ENCODE measurements around the gene CTRB2. TPM values are rescaled to one million over a fixed set of nuclear protein-coding genes. Genes with fewer than 3 reads are reported as not detected.
A peak's percentile ranks its signal among the peaks of the same experiment; 100 is the strongest.

CTRB2 gene
- total RNA-seq, 3 donors from 2014 or later: not detected

- no peaks in the 10 kb centered on the region for H3K36me3 ChIP-seq
- H3K27ac ChIP-seq: peak overlapping the region; percentile 95 to 98
- intact Hi-C loops (cut with DNase I; ENCODE audit: low total_unique reads): no loop called here
- H3K27me3 ChIP-seq: no peaks in the 10 kb centered on the region
- H3K4me1 ChIP-seq: peaks cover 37 to 66% of the 10 kb centered on the region in 2 donors
- DNase-seq (ENCODE audit: low spot score in 2 of 2): no peak
- no peaks in the 10 kb centered on the region for H3K9me3 ChIP-seq
- no peak for TF ChIP-seq POLR2AphosphoS5 (IDR thresholded peaks at IDR 0.05)
- no peak for TF ChIP-seq CTCF (IDR thresholded peaks at IDR 0.05)
- TF ChIP-seq POLR2A (IDR thresholded peaks at IDR 0.05): no peak
- peak overlapping the region in 1 of 3 donors; percentile 88 for H3K4me3 ChIP-seq
These were observed 41.8 kb upstream of the CTRB2 start for GRCh38 chr16:75248536-75249380.

- Histone ChIP-seq H3K36me3 (no peaks in the 10 kb centered on the region), H3K27me3 (no peaks in the 10 kb centered on the region), H3K4me3 (peak overlapping the region in 1 of 3 donors; percentile 88), H3K27ac (peak overlapping the region; percentile 95 to 98), H3K9me3 (no peaks in the 10 kb centered on the region), H3K4me1 (peaks cover 33 to 62% of the 10 kb centered on the region in 2 donors)
- intact Hi-C loops (cut with DNase I; ENCODE audit: low total_unique reads): no loop called here
- DNase-seq (ENCODE audit: low spot score in 2 of 2): no peak
- TF ChIP-seq POLR2AphosphoS5 (IDR thresholded peaks at IDR 0.05) (no peak), CTCF (IDR thresholded peaks at IDR 0.05) (no peak), POLR2A (IDR thresholded peaks at IDR 0.05) (no peak)
These were observed 41.2 kb upstream of the CTRB2 start for GRCh38 chr16:75248142-75248535.

GRCh38 chr16:75247249-75247648, 40.3 kb upstream of the CTRB2 start:
- H3K36me3 ChIP-seq: no peaks in the 10 kb centered on the region
- H3K4me3 ChIP-seq: no peak overlapping the region
- peaks cover 24 to 55% of the 10 kb centered on the region in 2 donors for H3K4me1 ChIP-seq
- H3K9me3 ChIP-seq: no peaks in the 10 kb centered on the region
- no peaks in the 10 kb centered on the region for H3K27me3 ChIP-seq
- no peak for DNase-seq (ENCODE audit: low spot score in 2 of 2)
- H3K27ac ChIP-seq: peak overlapping the region; percentile 95 to 98
- no peak for TF ChIP-seq CTCF (IDR thresholded peaks at IDR 0.05)
- TF ChIP-seq POLR2A (IDR thresholded peaks at IDR 0.05): no peak
- TF ChIP-seq POLR2AphosphoS5 (IDR thresholded peaks at IDR 0.05): no peak
- intact Hi-C loops (cut with DNase I; ENCODE audit: low total_unique reads): loop anchor here (1.0 kb wide), 1 partner anchor 18 kb away; no protein-coding TSS in a partner anchor

- intact Hi-C loops (cut with DNase I; ENCODE audit: low total_unique reads): loop anchor here (1.0 kb wide), 1 partner anchor 17 kb away; no protein-coding TSS in a partner anchor
- H3K27ac ChIP-seq: peak overlapping the region; percentile 95 to 98
- TF ChIP-seq POLR2A (IDR thresholded peaks at IDR 0.05) (no peak), POLR2AphosphoS5 (IDR thresholded peaks at IDR 0.05) (no peak), CTCF (IDR thresholded peaks at IDR 0.05) (no peak)
These were observed 39.7 kb upstream of the CTRB2 start for GRCh38 chr16:75246504-75247205.

More at GRCh38 chr16:75246504-75247205, 39.7 kb upstream of the CTRB2 start:
- Histone ChIP-seq H3K4me1 (peaks cover 19 to 50% of the 10 kb centered on the region in 2 donors), H3K36me3 (no peaks in the 10 kb centered on the region), H3K9me3 (no peaks in the 10 kb centered on the region), H3K27me3 (no peaks in the 10 kb centered on the region), H3K4me3 (no peak overlapping the region)
- DNase-seq (ENCODE audit: low spot score in 2 of 2): no peak

Measured in breast epithelium (tissue), 4 donors.